ENCODE results near the gene MAB21L2.
"Not testable (repeated sequence)": the region's sequence is repeated elsewhere in the genome, so short reads cannot be mapped to it uniquely, and the experiment has no call there.

The MAB21L2 gene

GRCh38 chr4:150561143-150561737, 20.7 kb upstream of the MAB21L2 start:
- Histone ChIP-seq H3K4me1 (ENCODE audit: low read length) (no peaks in the 10 kb centered on the region), H3K4me3 (ENCODE audit: low read length) (no peak overlapping the region)
- TF ChIP-seq EZH2phosphoT487 (IDR thresholded peaks at IDR 0.05; ENCODE audit: low read length) (no peak), EZH2 (optimal IDR thresholded peaks at IDR 0.05; ENCODE audit: low read depth, low read length) (no peak), CTCF (IDR thresholded peaks at IDR 0.05; ENCODE audit: low read length) (no peak)

GRCh38 chr4:150562250-150562649, 19.7 kb upstream of the MAB21L2 start:
- H3K27me3 ChIP-seq (replicated peaks; ENCODE audit: insufficient read depth, low read length) = no peaks in the 10 kb centered on the region
- H3K36me3 ChIP-seq (replicated peaks; ENCODE audit: insufficient read depth, low read length) = no peaks in the 10 kb centered on the region
- no peak overlapping the region for H3K9ac ChIP-seq (ENCODE audit: low read length)
- H3K27ac ChIP-seq (ENCODE audit: low read length) = no peak overlapping the region
- H3K79me2 ChIP-seq (ENCODE audit: low read length) = no peaks in the 10 kb centered on the region
- no peaks in the 10 kb centered on the region for H4K20me1 ChIP-seq (ENCODE audit: insufficient read depth, low read length)
- no peak overlapping the region for H2AFZ ChIP-seq (ENCODE audit: low read length)
- no peaks in the 10 kb centered on the region for H3K9me3 ChIP-seq (replicated peaks; ENCODE audit: insufficient read depth, low read length)
- H3K4me3 ChIP-seq (ENCODE audit: low read length) = no peak overlapping the region
- no peaks in the 10 kb centered on the region for H3K4me1 ChIP-seq (ENCODE audit: low read length)
- no peaks in the 10 kb centered on the region for H3F3A ChIP-seq (ENCODE audit: insufficient read depth, low read length)
- no peak for DNase-seq
- TF ChIP-seq CTCF (IDR thresholded peaks at IDR 0.05; ENCODE audit: low read length) = no peak
- no peak for TF ChIP-seq EZH2phosphoT487 (IDR thresholded peaks at IDR 0.05; ENCODE audit: low read length)
- no peak for TF ChIP-seq EZH2 (optimal IDR thresholded peaks at IDR 0.05; ENCODE audit: low read depth, low read length)
- H3K4me2 ChIP-seq (ENCODE audit: low read depth, low read length) = no peak overlapping the region
- H3K9me2 ChIP-seq (replicated peaks; ENCODE audit: insufficient read depth, low read length) = no peaks in the 10 kb centered on the region

More at GRCh38 chr4:150561143-150561737, 20.7 kb upstream of the MAB21L2 start:
- Histone ChIP-seq H3K27me3 (replicated peaks; ENCODE audit: insufficient read depth, low read length) (no peaks in the 10 kb centered on the region), H3K9ac (ENCODE audit: low read length) (no peak overlapping the region), H3K9me3 (replicated peaks; ENCODE audit: insufficient read depth, low read length) (no peaks in the 10 kb centered on the region), H3K79me2 (ENCODE audit: low read length) (no peaks in the 10 kb centered on the region), H2AFZ (ENCODE audit: low read length) (no peak overlapping the region), H3F3A (ENCODE audit: insufficient read depth, low read length) (no peaks in the 10 kb centered on the region), H4K20me1 (ENCODE audit: insufficient read depth, low read length) (no peaks in the 10 kb centered on the region), H3K4me2 (ENCODE audit: low read depth, low read length) (no peak overlapping the region), H3K9me2 (replicated peaks; ENCODE audit: insufficient read depth, low read length) (no peaks in the 10 kb centered on the region), H3K36me3 (replicated peaks; ENCODE audit: insufficient read depth, low read length) (no peaks in the 10 kb centered on the region), H3K27ac (ENCODE audit: low read length) (no peak overlapping the region)
- no peak for DNase-seq

- Histone ChIP-seq H3K27me3 (replicated peaks; ENCODE audit: insufficient read depth, low read length) (no peaks in the 10 kb centered on the region), H3K36me3 (replicated peaks; ENCODE audit: insufficient read depth, low read length) (no peaks in the 10 kb centered on the region), H3F3A (ENCODE audit: insufficient read depth, low read length) (no peaks in the 10 kb centered on the region), H3K9me3 (replicated peaks; ENCODE audit: insufficient read depth, low read length) (no peaks in the 10 kb centered on the region), H4K20me1 (ENCODE audit: insufficient read depth, low read length) (no peaks in the 10 kb centered on the region), H2AFZ (ENCODE audit: low read length) (no peak overlapping the region), H3K27ac (ENCODE audit: low read length) (no peak overlapping the region), H3K4me2 (ENCODE audit: low read depth, low read length) (no peak overlapping the region), H3K4me3 (ENCODE audit: low read length) (no peak overlapping the region), H3K9me2 (replicated peaks; ENCODE audit: insufficient read depth, low read length) (no peaks in the 10 kb centered on the region), H3K79me2 (ENCODE audit: low read length) (no peaks in the 10 kb centered on the region), H3K4me1 (ENCODE audit: low read length) (no peaks in the 10 kb centered on the region), H3K9ac (ENCODE audit: low read length) (no peak overlapping the region)
- DNase-seq = no peak
- no peak for TF ChIP-seq EZH2 (optimal IDR thresholded peaks at IDR 0.05; ENCODE audit: low read depth, low read length)
- no peak for TF ChIP-seq EZH2phosphoT487 (IDR thresholded peaks at IDR 0.05; ENCODE audit: low read length)
- TF ChIP-seq CTCF (IDR thresholded peaks at IDR 0.05; ENCODE audit: low read length) = no peak
Observed at GRCh38 chr4:150562751-150563150, 19.2 kb upstream of the MAB21L2 start.

DNA sequence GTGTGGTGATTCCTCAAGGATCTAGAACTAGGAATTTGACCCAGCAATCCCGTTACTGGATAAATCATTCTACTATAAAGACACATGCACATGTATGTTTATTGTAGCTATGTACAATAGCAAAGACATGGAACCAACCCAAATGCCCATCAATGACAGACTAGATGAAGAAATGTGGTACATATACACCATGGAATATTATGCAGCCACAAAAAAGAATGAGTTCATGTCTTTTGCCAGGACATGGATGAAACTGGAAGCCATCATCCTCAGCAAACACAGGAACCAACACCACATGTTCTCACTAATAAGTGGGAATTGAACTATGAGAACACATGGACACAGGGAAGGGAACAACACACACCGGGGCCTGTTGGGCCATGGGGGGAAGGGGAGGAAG, 17.0 kb upstream of the MAB21L2 start:
- H3K9me2 ChIP-seq (replicated peaks; ENCODE audit: insufficient read depth, low read length); H3K9me3 ChIP-seq (replicated peaks; ENCODE audit: insufficient read depth, low read length); H3K36me3 ChIP-seq (replicated peaks; ENCODE audit: insufficient read depth, low read length); H3K4me2 ChIP-seq (ENCODE audit: low read depth, low read length); DNase-seq; H3F3A ChIP-seq (ENCODE audit: insufficient read depth, low read length); H2AFZ ChIP-seq (ENCODE audit: low read length); H3K4me3 ChIP-seq (ENCODE audit: low read length); H4K20me1 ChIP-seq (ENCODE audit: insufficient read depth, low read length); H3K27ac ChIP-seq (ENCODE audit: low read length); H3K9ac ChIP-seq (ENCODE audit: low read length); H3K4me1 ChIP-seq (ENCODE audit: low read length); H3K27me3 ChIP-seq (replicated peaks; ENCODE audit: insufficient read depth, low read length); H3K79me2 ChIP-seq (ENCODE audit: low read length): not testable (repeated sequence)

Measured in MM.1S (cell line).